ENCODE measurements around the gene ARHGEF37.

Gene ARHGEF37

DNA sequence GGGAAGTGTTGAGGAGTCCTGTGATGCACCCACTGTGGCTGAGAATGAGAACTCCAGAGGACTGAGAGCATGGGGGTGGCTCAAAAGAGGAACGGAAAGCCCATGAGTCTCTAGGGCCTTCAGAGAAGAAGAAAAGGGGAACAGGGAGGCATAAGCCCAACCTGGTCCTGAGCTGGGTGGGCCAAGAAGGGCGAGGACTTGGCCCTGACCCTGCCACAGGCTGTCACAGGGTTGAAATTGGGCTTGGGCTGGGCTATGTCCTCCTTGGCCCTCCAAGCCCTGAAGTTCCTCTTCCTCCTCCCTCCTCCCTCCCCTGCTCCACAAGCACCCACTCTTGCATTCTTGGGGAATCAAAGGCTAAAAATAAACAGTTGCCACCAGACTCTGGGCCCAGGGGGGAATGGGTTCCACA lies 99.5 kb downstream of the ARHGEF37 start:
- no peak for DNase-seq

DNA sequence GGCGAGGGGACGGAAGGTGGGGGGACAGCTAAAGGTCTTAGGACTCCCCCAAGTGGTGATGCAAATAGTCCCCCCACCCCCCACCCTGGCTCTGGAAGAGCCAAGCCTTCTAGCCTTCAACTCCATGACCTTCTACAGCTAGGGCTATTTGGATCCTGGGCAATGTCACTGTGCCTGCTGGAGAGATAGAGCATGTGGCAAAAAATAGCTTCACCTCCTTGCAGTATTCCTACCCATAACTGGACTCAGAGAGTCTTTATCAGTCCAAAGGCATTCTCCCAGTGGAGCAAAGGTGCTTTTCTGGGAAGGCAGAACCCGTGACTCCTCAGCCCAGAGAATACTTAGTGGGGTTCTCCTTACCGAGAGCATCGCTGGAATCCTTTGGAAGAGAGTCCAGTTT lies 100.0 kb downstream of the ARHGEF37 start:
- no peak for DNase-seq

DNA sequence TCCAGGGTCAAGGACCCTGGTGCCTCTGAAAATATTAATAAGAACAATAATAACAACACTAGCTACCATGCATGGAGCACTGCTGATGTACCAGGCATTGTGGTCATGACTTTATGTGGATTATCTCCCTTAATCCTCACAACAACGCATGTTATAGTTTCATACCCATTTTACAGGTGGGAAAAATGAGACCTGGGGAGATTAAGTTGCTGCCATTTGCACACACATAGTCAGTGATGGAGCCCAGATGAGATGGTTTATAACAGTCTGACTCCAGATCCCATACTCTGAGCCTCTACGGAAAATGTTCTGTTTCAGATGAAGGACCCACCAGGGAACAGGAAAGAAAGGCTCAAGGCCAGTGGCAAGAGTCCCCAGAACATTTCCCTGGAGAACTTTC lies 100.6 kb downstream of the ARHGEF37 start:
- no peak for DNase-seq

DNA sequence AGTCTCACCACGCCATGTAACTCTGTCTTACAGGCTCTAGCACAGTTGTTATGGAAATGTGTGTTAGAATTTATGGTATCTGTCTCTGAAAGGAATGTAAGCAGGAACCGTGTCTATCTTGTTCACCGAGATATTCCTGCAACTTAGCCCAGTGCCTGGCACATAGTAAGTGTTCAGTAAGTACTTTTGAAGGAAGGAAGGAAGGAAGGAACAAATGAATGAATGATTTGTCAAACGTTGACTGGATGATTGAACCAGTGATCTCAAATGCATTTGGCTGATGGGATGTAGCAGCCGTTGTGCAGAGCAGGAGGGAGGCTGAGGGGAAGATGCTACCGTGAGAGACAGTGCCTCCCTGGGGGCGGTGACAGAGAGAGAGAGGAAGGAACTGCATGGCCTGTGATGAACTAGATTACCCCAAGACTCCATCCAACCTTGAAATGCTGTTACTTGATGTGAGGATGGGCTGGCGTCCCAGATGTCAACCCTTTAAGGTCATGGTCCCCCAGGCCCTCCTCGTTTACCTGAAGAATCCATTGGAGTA lies 101.3 kb downstream of the ARHGEF37 start:
- no peak for DNase-seq

DNA sequence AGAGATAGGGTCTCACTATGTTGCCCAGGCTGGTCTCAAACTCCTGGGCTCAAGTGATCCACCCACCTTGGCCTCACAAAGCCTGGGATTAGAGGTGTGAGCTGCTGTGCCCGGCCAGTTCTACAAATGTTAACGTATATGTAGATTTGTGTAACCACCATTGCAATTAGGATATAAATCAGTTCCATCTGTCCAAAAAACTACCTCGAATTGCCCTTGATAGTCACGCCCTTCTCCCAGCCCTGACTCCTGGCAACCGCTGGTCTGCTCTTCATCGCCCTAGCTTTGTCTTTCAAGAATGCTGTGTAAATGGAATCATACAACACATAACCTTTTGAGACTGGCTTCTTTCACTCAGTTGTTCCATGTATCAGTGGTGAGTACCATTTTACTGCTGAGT lies 102.7 kb downstream of the ARHGEF37 start:
- DNase-seq, result no peak

DNA sequence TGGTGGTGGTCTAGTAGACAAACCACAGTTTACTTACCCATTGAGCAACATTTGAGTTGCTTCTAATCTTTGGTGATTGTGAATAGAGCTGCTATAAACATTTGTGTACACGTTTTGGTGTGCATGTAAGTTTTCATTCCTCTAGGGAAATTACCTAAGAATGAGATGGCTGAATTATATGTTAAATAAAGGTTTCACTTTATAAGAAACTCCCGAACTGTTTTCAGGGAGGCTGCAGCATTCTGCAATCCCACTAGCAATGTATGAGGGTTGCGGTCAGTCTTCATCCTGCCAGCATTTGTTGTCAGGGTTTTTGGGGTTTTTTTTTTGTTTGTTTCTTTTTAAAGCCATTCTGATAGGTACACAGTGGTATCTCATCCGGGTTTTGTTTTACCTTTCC lies 103.1 kb downstream of the ARHGEF37 start:
- DNase-seq, result no peak

All from NCI-H345 (cell line).